B cell (primary cell): ENCODE data around the gene MAP2K3. TPM values are rescaled to one million over a fixed set of nuclear protein-coding genes. Genes with fewer than 3 reads are reported as not detected.
"Not testable (repeated sequence)": the region's sequence is repeated elsewhere in the genome, so short reads cannot be mapped to it uniquely, and the experiment has no call there.

Source experiments
- ATAC-seq: fragments of 200-7000 bp; cut with Tn5 transposase; one replicate; pipeline ENCODE4 v1.10.0; 2021; ENCODE audit warnings: low read depth, mild to moderate bottlenecking, moderate number of reproducible peaks, moderate library complexity
- CTCF ChIA-PET: fragments of 350-600 bp; sonication (Branson Sonifier 250); formaldehyde crosslinking; loops from one replicate; lab custom pipeline; 2021; ENCODE audit warnings: antibody characterized with exemption, inconsistent platforms; lab: Charles Lee
- POLR2A ChIA-PET: fragments of 350-600 bp; sonication (Branson Sonifier 250); formaldehyde crosslinking; loops from one replicate; lab custom pipeline; 2021; ENCODE audit warnings: antibody characterized with exemption; lab: Charles Lee
- DNase-seq: peaks from one replicate; pipeline ENCODE4 v3.0.0; 2013
- H2AFZ ChIP-seq: 2 replicates; pipeline ENCODE4 v1.6.1; 2012; ENCODE audit warnings: mild to moderate bottlenecking, low read depth, low read length; ENCODE audit not compliant: insufficient read depth, poor library complexity, severe bottlenecking
- H3K27ac ChIP-seq, 2 donors: 1 replicate in 1 of 2; 2 replicates in 1 of 2; pipeline ENCODE4 v1.5.1; 2012 to 2013; ENCODE audit warnings: low read length in 2 of 2, mild to moderate bottlenecking in 2 of 2, moderate library complexity in 1 of 2
- H3K27me3 ChIP-seq, 4 experiments: fragments of 200-600 bp in 1 of 4; sonication (generic) in 1 of 4; replicated peaks in 1 of 4; 1 replicate in 2 of 4; 2 replicates in 2 of 4; pipeline versions ENCODE4 v1.6.1 to v1.7.0; 2013 to 2016; ENCODE audit warnings: low read length in 3 of 4, mild to moderate bottlenecking in 2 of 4, mixed read lengths in 1 of 4, moderate library complexity in 1 of 4; ENCODE audit not compliant: insufficient read depth in 4 of 4, control insufficient read depth in 3 of 4; ENCODE audit errors: control extremely low read depth in 1 of 4
- H3K36me3 ChIP-seq, 2 experiments: replicated peaks in 1 of 2; 1 replicate in 1 of 2; 2 replicates in 1 of 2; pipeline versions ENCODE4 v1.6.1 to v1.7.1; 2013; ENCODE audit warnings: low read length in 1 of 2; ENCODE audit not compliant: insufficient read depth in 2 of 2, control insufficient read depth in 1 of 2; ENCODE audit errors: control extremely low read depth in 1 of 2, extremely low read depth in 1 of 2
- H3K4me1 ChIP-seq, 2 donors: fragments of 200-600 bp in 1 of 2; sonication (generic) in 1 of 2; 1 replicate in 1 of 2; 2 replicates in 1 of 2; pipeline versions ENCODE4 v1.5.1 to v1.6.1; 2013 to 2017; ENCODE audit warnings: low read length in 2 of 2; ENCODE audit not compliant: control insufficient read depth in 2 of 2, insufficient read depth in 2 of 2
- H3K4me2 ChIP-seq: replicated peaks from 2 replicates; pipeline ENCODE3; 2012; ENCODE audit warnings: mild to moderate bottlenecking, low read depth, low read length; ENCODE audit not compliant: poor library complexity, severe bottlenecking
- H3K4me3 ChIP-seq, 5 experiments: fragments of 200-600 bp in 1 of 5; sonication (generic) in 1 of 5; 1 replicate in 3 of 5; 2 replicates in 2 of 5; pipeline versions ENCODE4 v1.5.1 to v1.7.0; 2011 to 2016; ENCODE audit warnings: low read length in 4 of 5, mild to moderate bottlenecking in 4 of 5, low read depth in 2 of 5, control low read depth in 1 of 5, moderate library complexity in 1 of 5; ENCODE audit not compliant: insufficient read depth in 1 of 5; ENCODE audit errors: control extremely low read depth in 1 of 5, extremely low read depth in 1 of 5
- H3K79me2 ChIP-seq: fragments of 200-600 bp; sonication (generic); one replicate; pipeline ENCODE4 v1.6.0; 2016; ENCODE audit warnings: low read length; ENCODE audit not compliant: control insufficient read depth, insufficient read depth
- H3K9ac ChIP-seq: fragments of 200-600 bp; sonication (generic); 2 replicates; pipeline ENCODE4 v1.6.1; 2017; ENCODE audit warnings: mild to moderate bottlenecking, low read length, moderate library complexity
- H3K9me3 ChIP-seq, 3 donors: one replicate each; pipeline versions ENCODE4 v1.6.1 to v1.7.1; 2013; ENCODE audit warnings: low read length in 2 of 3; ENCODE audit not compliant: control insufficient read depth in 2 of 3, insufficient read depth in 1 of 3; ENCODE audit errors: control extremely low read depth in 1 of 3
- H4K20me1 ChIP-seq: 2 replicates; pipeline ENCODE4 v1.6.0; 2012; ENCODE audit warnings: mild to moderate bottlenecking, low read length; ENCODE audit not compliant: insufficient read depth, control insufficient read depth, poor library complexity, severe bottlenecking
- H3K27ac Mint-ChIP-seq: one replicate; pipeline ENCODE4 v1.8.0; 2021; ENCODE audit warnings: mixed read lengths
- H3K27me3 Mint-ChIP-seq: one replicate; pipeline ENCODE4 v1.8.0; 2021; ENCODE audit warnings: mixed read lengths
- H3K4me1 Mint-ChIP-seq: one replicate; pipeline ENCODE4 v1.8.0; 2021; ENCODE audit warnings: mixed read lengths
- H3K4me3 Mint-ChIP-seq: one replicate; pipeline ENCODE4 v1.8.0; 2021; ENCODE audit warnings: mixed read lengths
- H3K9me3 Mint-ChIP-seq: one replicate; pipeline ENCODE4 v1.8.0; 2022; ENCODE audit warnings: mixed read lengths; ENCODE audit not compliant: insufficient read depth
- WGBS: methylation state at CpG from one replicate; pipeline ENCODE4 v1.1.5; 2013; ENCODE audit warnings: missing lambda C conversion rate; ENCODE audit not compliant: insufficient coverage; 5-methylcytosine and 5-hydroxymethylcytosine counted together
- intact Hi-C: fragments of 100-400 bp; cut with micrococcal nuclease; formaldehyde crosslinking; loops from one replicate; pipeline ENCODE4 v1.10.0; 2022
- polyA plus RNA-seq: library from polyadenylated mRNA; depleted of rRNA; stranded (reverse); fragments of >200 nt; gene quantifications from 2 replicates; pipeline ENCODE4 v1.2.3, GENCODE V29; 2012
- total RNA-seq, 2 donors: library from RNA; stranded (reverse); fragments of 120-200 nt in 1 of 2; gene quantifications; 1 replicate in 1 of 2; 2 replicates in 1 of 2; pipeline versions ENCODE4 v1.2.3 to v1.2.4, GENCODE V29; 2013 to 2022
- TF ChIP-seq, protein P1 (sequence below): fragments of 200-600 bp; IDR thresholded peaks from one replicate; pipeline ENCODE4 v1.8.0; 2022; ENCODE audit warnings: antibody characterized with exemption, mild to moderate bottlenecking

MAP2K3 gene
- total and polyA plus RNA-seq, 2 donors (not counting 1 experiment from before 2014, with no cell fraction given), result 61.0 to 118 TPM

DNA sequence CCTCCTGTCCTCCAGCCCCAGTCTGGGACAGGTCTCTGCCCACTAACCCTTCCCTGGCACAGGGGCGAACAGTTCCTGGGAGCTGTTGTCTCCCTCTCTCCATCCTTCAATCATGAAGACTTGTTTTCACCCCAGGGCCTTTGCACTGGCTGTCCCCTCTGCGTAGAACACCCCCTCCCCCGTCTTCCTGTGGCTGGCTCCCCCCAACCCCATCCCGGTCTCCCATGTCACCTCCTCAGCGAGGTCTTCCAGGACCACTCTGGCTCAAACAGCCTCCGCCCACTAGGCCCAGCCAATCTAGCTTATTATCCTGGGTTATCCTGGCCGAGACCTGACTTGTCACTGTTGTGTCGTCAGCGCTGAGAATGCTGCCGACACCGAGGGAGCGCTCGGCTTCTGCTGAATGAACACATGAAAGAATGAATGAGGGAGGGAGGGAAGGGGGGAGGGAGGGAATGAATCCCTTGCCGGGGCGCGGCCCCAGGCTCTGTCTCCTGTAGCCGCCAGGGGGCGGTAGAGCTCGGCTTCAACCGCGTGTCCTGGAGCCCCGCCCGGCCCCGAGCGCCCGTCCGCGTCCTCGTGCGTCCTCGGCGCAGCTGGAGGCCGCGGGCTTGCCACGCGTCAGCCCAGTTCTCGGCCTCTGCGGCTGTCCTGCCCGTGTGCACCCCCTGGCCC, 31.8 kb downstream of the MAP2K3 start:
- H3K4me3 ChIP-seq, result peak overlapping the region in 1 of 5 experiments; percentile 11
- H3K27me3 ChIP-seq, H3K4me1 Mint-ChIP-seq, POLR2A ChIA-PET, H3K9ac ChIP-seq, H3K36me3 ChIP-seq, H3K9me3 Mint-ChIP-seq, H3K79me2 ChIP-seq, H4K20me1 ChIP-seq, CTCF ChIA-PET, H3K27ac Mint-ChIP-seq, H3K27me3 Mint-ChIP-seq, H3K4me3 Mint-ChIP-seq, DNase-seq, H3K9me3 ChIP-seq, H3K4me1 ChIP-seq, H3K27ac ChIP-seq, H3K4me2 ChIP-seq, intact Hi-C loops: not testable (repeated sequence)
- ATAC-seq, result peak; percentile 85
- TF ChIP-seq, protein P1, sequence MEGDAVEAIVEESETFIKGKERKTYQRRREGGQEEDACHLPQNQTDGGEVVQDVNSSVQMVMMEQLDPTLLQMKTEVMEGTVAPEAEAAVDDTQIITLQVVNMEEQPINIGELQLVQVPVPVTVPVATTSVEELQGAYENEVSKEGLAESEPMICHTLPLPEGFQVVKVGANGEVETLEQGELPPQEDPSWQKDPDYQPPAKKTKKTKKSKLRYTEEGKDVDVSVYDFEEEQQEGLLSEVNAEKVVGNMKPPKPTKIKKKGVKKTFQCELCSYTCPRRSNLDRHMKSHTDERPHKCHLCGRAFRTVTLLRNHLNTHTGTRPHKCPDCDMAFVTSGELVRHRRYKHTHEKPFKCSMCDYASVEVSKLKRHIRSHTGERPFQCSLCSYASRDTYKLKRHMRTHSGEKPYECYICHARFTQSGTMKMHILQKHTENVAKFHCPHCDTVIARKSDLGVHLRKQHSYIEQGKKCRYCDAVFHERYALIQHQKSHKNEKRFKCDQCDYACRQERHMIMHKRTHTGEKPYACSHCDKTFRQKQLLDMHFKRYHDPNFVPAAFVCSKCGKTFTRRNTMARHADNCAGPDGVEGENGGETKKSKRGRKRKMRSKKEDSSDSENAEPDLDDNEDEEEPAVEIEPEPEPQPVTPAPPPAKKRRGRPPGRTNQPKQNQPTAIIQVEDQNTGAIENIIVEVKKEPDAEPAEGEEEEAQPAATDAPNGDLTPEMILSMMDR, result peak; percentile 13
- peak overlapping the region; percentile 51 for H2AFZ ChIP-seq
- WGBS, result 48% methylated on average over 3 of the region's 39 CpGs

DNA sequence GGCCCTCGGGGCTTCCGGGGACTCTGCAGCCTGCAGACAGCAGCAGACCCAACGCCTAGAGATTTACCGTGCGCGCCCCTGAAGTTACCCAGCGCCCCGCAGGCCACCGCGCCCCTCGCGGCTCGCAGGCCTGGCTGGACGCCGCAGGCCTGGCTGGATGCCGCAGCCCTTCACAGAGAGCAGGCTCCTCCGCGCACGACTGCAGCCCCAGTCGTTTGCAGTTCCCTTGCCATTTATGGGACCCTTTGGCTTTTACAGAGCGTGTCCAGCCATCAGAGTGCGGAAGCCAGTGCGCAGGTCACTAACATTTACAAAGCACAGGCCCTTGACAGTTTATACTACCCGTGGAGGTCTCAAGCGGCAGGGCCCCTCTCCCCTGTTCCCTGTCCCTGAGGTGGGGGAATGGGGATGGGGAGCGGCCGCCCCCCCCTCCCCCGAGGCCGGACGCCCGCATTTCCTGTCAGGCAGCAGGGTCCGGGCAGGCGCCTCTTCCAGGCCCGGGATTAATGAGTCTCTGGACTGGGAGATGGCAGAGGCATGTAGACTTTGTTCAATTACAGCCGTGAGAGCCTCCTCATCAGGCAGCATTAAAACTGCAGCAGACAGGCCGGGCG, 32.5 kb downstream of the MAP2K3 start:
- H3K79me2 ChIP-seq, H4K20me1 ChIP-seq, H3K4me1 ChIP-seq, H3K27ac Mint-ChIP-seq, H3K9me3 Mint-ChIP-seq, H3K9ac ChIP-seq, H3K4me2 ChIP-seq, POLR2A ChIA-PET, H3K9me3 ChIP-seq, intact Hi-C loops, H3K27me3 Mint-ChIP-seq, DNase-seq, H3K27ac ChIP-seq, H3K36me3 ChIP-seq, H3K4me3 Mint-ChIP-seq, H3K27me3 ChIP-seq, H3K4me1 Mint-ChIP-seq: not testable (repeated sequence)
- CTCF ChIA-PET, result interaction anchor here (1.5 kb wide), 1 partner anchor 37 kb away, joined by 3 read pairs; no protein-coding TSS in a partner anchor
- ATAC-seq, result peak; percentile 24
- Histone ChIP-seq H3K4me3 (peak overlapping the region in 2 of 5 experiments; percentile 11 to 25), H2AFZ (peak overlapping the region; percentile 51)
- 13% methylated on average over 19 of the region's 37 CpGs for WGBS

DNA sequence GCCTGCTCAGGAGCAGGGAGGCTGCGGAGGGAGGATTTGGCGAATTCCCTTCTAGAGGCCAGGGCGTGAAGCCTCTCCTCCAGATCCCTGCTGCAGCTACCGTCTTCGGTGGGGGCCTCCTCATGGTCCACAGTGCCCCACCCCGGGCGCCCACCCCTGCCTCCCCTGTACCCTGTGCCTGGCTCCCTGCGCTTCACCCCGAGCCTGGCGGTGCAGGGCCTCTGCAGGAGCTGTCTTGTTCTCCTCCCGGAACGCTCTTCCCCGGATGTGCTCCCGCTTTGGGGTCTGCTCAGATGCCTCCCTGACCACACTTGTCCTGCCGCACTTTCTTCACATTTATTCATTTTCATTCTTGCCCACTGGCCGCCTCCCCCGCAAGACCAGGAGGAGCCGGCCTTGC, 33.3 kb downstream of the MAP2K3 start:
- H3K79me2 ChIP-seq, H4K20me1 ChIP-seq, H3K27ac Mint-ChIP-seq, H3K27me3 Mint-ChIP-seq, H3K36me3 ChIP-seq, ATAC-seq, DNase-seq, H3K27me3 ChIP-seq, H3K9me3 Mint-ChIP-seq, H3K4me1 Mint-ChIP-seq, H3K27ac ChIP-seq, H3K4me3 ChIP-seq, H3K9me3 ChIP-seq, H2AFZ ChIP-seq, H3K9ac ChIP-seq, H3K4me2 ChIP-seq, H3K4me1 ChIP-seq, intact Hi-C loops: not testable (repeated sequence)
- ChIA-PET CTCF (interaction anchor here (0.7 to 1.5 kb wide), 3 partner anchors 31 to 40 kb away, joined by 3 read pairs; no protein-coding TSS in a partner anchor), POLR2A (interaction anchor here (1.3 kb wide), 1 partner anchor 30 kb away, joined by 3 read pairs; no protein-coding TSS in a partner anchor)
- 94% methylated on average over 14 of the region's 18 CpGs for WGBS
- peak overlapping the region; percentile 37 for H3K4me3 Mint-ChIP-seq
